AG04450 (cell line): ENCODE data around the gene NRCAM. TPM values are rescaled to one million over a fixed set of nuclear protein-coding genes. Genes with fewer than 3 reads are reported as not detected.

Experiments used
- CTCF ChIA-PET: fragments of 300-600, 350-600 bp; formaldehyde crosslinking; extraction: SDS; loops from one replicate; lab custom pipeline; 2022; ENCODE audit warnings: antibody characterized with exemption, inconsistent platforms; lab: Charles Lee
- POLR2A ChIA-PET: fragments of 350-600 bp; formaldehyde crosslinking; extraction: SDS; loops from one replicate; lab custom pipeline; 2021; ENCODE audit warnings: antibody characterized with exemption, inconsistent platforms; lab: Yijun Ruan, JAX
- DNase-seq: peaks from one replicate; pipeline ENCODE4 v3.0.0-alpha.2; 2011; ENCODE audit warnings: low read depth, low spot score
- H3K27ac ChIP-seq: one replicate; pipeline ENCODE4 v1.5.1; 2012; ENCODE audit warnings: low read depth, low read length, control low read depth
- H3K27me3 ChIP-seq: one replicate; pipeline ENCODE4 v1.6.0; 2012; ENCODE audit warnings: low read length; ENCODE audit not compliant: control insufficient read depth, insufficient read depth
- H3K4me3 ChIP-seq: 2 replicates; pipeline ENCODE4 v1.5.1; 2011; ENCODE audit warnings: mild to moderate bottlenecking, low read depth, low read length, control low read depth
- H3K9me3 ChIP-seq: 2 replicates; pipeline ENCODE4 v1.5.1; 2012; ENCODE audit warnings: low read length; ENCODE audit not compliant: control insufficient read depth, insufficient read depth
- polyA plus RNA-seq: library from polyadenylated mRNA; depleted of rRNA; stranded (reverse); fragments of >200 nt; gene quantifications from 2 replicates; pipeline ENCODE4 v1.2.3, GENCODE V29; 2011
- TF ChIP-seq, protein P1 (sequence below): IDR thresholded peaks from 2 replicates; pipeline ENCODE4 v1.5.1; 2011; ENCODE audit warnings: low read depth, low read length, control low read depth, inconsistent platforms

The NRCAM gene
- polyA plus RNA-seq, 1 experiment = 0.66 TPM

DNA sequence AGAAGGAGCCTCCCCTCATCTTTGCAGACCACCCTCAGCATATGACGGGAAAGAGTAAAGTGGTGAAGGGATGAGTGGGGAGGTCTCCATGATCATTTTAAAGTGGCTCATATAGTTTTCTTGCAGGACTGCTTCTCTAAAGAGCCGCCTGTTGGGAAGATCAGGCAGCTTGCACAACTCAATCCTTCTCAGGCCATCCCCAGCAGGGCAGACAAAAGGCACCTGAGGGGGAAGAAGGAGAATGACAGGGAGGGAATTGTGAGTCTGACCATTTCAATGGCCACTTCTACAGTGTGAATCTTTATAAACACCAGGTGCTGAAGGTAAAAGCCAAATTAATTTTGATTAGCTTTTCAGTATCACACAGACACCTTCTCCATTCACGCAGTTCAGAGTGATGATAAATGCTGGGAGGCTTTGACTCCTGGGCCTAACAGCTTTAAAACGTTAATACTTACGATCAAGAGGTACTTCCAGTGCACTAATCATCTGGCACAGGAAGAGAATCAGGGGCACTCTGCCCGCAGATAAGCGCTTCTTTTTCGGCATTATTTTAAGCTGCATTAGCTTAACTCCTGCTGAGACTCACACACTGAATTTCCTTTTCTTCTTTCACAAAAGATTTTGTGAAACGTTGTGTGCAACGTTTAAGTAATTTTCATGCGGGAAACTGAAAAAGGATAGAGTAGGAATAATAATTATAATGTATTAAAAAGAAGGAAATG is 216.6 kb downstream of the NRCAM start:
- Histone ChIP-seq H3K9me3 (no peaks in the 10 kb centered on the region), H3K4me3 (no peak overlapping the region), H3K27ac (no peak overlapping the region), H3K27me3 (no peaks in the 10 kb centered on the region)
- POLR2A ChIA-PET = no interaction called here
- no peak for DNase-seq
- TF ChIP-seq, protein P1, sequence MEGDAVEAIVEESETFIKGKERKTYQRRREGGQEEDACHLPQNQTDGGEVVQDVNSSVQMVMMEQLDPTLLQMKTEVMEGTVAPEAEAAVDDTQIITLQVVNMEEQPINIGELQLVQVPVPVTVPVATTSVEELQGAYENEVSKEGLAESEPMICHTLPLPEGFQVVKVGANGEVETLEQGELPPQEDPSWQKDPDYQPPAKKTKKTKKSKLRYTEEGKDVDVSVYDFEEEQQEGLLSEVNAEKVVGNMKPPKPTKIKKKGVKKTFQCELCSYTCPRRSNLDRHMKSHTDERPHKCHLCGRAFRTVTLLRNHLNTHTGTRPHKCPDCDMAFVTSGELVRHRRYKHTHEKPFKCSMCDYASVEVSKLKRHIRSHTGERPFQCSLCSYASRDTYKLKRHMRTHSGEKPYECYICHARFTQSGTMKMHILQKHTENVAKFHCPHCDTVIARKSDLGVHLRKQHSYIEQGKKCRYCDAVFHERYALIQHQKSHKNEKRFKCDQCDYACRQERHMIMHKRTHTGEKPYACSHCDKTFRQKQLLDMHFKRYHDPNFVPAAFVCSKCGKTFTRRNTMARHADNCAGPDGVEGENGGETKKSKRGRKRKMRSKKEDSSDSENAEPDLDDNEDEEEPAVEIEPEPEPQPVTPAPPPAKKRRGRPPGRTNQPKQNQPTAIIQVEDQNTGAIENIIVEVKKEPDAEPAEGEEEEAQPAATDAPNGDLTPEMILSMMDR = no peak
- CTCF ChIA-PET = no interaction called here

DNA sequence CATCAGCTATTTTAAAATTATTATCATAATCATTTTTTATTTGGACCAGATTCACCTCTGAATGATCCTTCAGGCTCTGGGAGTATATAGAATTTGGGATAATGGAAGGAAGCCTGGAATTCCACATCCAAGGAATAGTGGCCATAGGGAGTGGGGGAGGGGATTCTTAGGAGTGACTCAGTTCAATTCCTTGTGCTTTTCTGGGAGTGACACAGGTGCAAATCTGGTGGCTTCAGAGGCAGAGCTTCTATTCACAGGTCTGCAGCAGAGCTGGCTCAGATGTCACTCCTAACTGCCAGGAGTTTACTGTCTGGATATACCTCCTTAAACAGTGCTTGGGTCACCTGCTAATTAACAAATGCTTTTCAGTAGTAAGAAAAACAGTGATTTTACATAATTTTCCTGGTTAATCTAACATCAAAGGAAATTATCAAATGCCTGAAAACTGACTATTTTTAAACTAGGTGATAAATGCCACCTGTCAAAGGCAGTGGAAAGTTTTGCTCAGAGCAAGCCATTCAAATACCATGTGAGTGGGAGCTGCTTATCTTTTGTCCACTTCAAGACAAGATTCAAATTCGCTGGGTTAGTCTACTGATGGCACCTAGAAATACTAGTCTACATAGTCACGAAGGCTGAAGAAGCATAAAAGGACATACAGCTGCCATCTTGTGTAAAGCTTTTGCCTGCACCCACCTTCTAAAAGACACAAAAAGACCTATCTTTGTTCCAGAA is 219.4 kb downstream of the NRCAM start:
- no peak for DNase-seq
- H3K27me3 ChIP-seq = no peaks in the 10 kb centered on the region
- TF ChIP-seq, protein P1 = no peak
- H3K9me3 ChIP-seq = no peaks in the 10 kb centered on the region
- no peak overlapping the region for H3K4me3 ChIP-seq
- H3K27ac ChIP-seq = no peak overlapping the region
- ChIA-PET POLR2A (no interaction called here), CTCF (interaction anchor here (1.2 kb wide), 1 partner anchor 260 kb away, joined by 5 read pairs; no protein-coding TSS in a partner anchor)

DNA sequence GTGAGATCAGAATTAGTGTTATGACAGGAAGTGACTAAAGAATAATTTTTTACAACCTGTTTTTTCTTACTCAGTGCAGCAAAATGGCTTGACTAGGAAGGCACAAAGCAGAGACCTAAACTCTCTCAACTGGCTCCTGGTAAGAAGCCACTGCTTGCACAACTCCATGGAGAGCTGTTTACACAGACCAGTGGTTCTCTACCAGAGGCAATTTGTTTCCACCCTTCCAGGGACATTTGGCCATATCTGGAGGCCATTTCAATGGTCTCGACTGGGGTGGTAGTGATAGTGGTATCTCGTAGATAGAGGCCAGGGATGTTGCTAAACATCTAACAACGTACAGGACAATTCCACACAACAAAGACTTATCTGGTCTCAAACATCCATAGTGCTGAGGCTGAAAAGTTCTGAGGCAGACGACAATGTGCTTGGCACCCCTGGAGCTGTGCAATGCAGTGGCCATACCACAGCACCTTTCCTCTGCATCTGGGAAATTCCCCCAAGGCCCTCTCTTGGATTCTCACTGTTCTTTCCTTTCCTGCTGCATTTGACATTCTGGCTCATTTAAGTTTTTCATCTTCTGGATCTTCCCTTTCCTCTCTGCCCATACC is 220.7 kb downstream of the NRCAM start:
- no peak overlapping the region for H3K27ac ChIP-seq
- TF ChIP-seq, protein P1 = no peak
- H3K4me3 ChIP-seq = no peak overlapping the region
- ChIA-PET CTCF (no interaction called here), POLR2A (no interaction called here)
- no peak for DNase-seq
- H3K27me3 ChIP-seq = no peaks in the 10 kb centered on the region
- H3K9me3 ChIP-seq = no peaks in the 10 kb centered on the region

DNA sequence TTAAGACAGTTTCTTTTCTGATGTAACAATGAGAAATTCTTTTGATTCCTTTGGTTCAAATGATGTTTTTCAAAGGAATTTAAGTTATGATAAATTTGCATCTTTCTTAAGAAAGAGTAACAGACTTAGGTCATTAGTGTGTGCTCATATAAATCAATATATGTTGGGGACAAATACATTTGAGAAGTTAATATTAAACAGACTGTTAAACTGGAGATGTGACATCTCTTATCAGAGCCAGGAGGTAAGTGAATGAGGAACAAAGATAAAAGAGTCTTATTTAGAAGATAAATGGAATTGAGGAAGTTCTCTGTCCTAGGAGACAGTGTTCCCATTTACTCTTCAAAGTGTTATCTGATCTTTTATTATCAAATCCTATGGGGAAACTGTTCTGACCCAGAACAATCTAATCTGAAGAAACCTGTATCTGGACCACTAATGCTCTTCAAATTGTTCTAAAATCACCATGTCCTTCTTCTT is 221.2 kb downstream of the NRCAM start:
- CTCF ChIA-PET = no interaction called here
- Histone ChIP-seq H3K9me3 (no peaks in the 10 kb centered on the region), H3K4me3 (no peak overlapping the region), H3K27me3 (no peaks in the 10 kb centered on the region), H3K27ac (no peak overlapping the region)
- no peak for DNase-seq
- TF ChIP-seq, protein P1 = no peak
- POLR2A ChIA-PET = no interaction called here
